PFSK-1 (cell line): ENCODE measurements around the gene SLC15A4.

ENCODE experiments used
- POLR2AphosphoS5 ChIP-seq: IDR thresholded peaks from 2 replicates; pipeline ENCODE4 v1.6.1; 2012; ENCODE audit warnings: low read depth, mild to moderate bottlenecking, control low read depth, low read length, moderate library complexity
- SIN3A ChIP-seq: IDR thresholded peaks from 2 replicates; pipeline ENCODE4 v1.6.1; 2012; ENCODE audit warnings: mild to moderate bottlenecking, low read length, moderate library complexity, borderline replicate concordance; ENCODE audit not compliant: insufficient read depth
- TAF1 ChIP-seq: IDR thresholded peaks from 2 replicates; pipeline ENCODE4 v1.6.1; 2012; ENCODE audit warnings: low read length, control low read depth, borderline replicate concordance; ENCODE audit not compliant: insufficient read depth

DNA sequence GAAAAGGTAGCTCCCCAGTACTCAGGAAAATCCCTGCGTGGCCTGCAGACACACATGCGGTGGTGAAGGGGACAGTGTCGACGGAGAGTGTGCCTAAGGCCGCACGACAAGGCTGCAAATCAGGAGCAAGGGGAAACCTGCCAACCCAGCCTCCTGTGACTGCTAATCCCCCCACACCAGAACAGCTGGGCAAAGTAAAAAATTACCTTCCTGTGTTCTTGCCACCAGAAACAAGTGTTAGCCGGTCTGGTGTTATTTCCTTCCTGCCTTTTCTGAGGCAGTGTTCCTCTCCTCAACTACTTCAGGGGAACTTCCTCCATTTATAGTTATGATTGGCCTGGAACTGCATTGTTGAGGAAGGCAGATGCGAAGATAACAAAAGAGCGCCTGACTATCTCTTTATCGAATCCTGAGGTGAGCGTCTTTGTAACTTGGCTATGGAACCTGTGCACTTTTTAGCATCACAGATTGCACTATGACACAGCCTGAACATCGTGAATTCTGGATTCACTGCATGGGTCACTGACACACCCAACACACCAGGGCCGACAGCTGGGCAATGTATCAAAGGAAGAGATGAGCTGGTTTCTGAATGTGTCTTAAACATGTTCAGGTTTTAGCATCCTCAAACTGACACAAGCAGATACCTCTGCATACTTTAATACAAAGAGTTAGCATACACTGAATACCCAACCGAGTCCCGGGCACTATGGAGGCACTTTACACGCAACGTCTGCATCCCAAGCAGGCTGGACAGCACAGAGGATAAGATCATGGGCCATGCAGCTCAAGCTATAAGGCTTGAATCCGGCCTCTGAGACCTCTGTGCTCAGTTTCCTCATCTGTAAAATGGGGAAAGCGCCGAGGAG lies 28.9 kb downstream of the SLC15A4 start:
- TF ChIP-seq POLR2AphosphoS5 (no peak), TAF1 (no peak), SIN3A (no peak)
